Heart right ventricle (tissue), 16 donors: ENCODE results near the gene KRT33B. TPM values are rescaled to one million over a fixed set of nuclear protein-coding genes. Genes with fewer than 3 reads are reported as not detected.

Experiments
- ATAC-seq, 8 donors: fragments of 200-7000 bp; cut with Tn5 transposase; one replicate each; pipeline ENCODE4 v1.9.1; 2020; ENCODE audit warnings: mild to moderate bottlenecking in 8 of 8, moderate library complexity in 8 of 8, moderate number of reproducible peaks in 1 of 8
- DNase-seq, 2 donors: peaks; one replicate each; pipeline ENCODE4 v3.0.0-alpha.2; 2020
- H3K27ac ChIP-seq, 10 donors: fragments of 200-600 bp; sonication (generic) in 2 of 10; one replicate each; pipeline versions ENCODE4 v1.5.0 to v1.8.0; 2020 to 2022; ENCODE audit warnings: mild to moderate bottlenecking in 3 of 10
- H3K27me3 ChIP-seq, 7 donors: fragments of 200-600 bp; one replicate each; pipeline ENCODE4 v1.8.0; 2021 to 2022; ENCODE audit warnings: mild to moderate bottlenecking in 2 of 7
- H3K36me3 ChIP-seq, 9 donors: fragments of 200-600 bp; sonication (generic) in 1 of 9; one replicate each; pipeline versions ENCODE4 v1.5.0 to v1.8.0; 2020 to 2022; ENCODE audit warnings: mild to moderate bottlenecking in 2 of 9
- H3K4me1 ChIP-seq, 9 donors: fragments of 200-600 bp; sonication (generic) in 1 of 9; one replicate each; pipeline versions ENCODE4 v1.5.0 to v1.8.0; 2020 to 2022; ENCODE audit warnings: mild to moderate bottlenecking in 4 of 9
- H3K4me3 ChIP-seq, 10 donors: fragments of 200-600 bp; sonication (generic) in 2 of 10; one replicate each; pipeline versions ENCODE4 v1.5.0 to v1.8.0; 2020 to 2022; ENCODE audit warnings: mild to moderate bottlenecking in 7 of 10, moderate library complexity in 2 of 10
- H3K9me3 ChIP-seq, 11 donors: fragments of 200-600 bp in 10 of 11; sonication (generic) in 2 of 11; one replicate each; pipeline versions ENCODE4 v1.5.0 to v1.8.0; 2013 to 2022; ENCODE audit warnings: mild to moderate bottlenecking in 2 of 11, control low read depth in 1 of 11, moderate library complexity in 1 of 11
- WGBS, 2 donors: extraction: QIAGEN DNeasy Blood & Tissue Kit; methylation state at CpG; one replicate each; pipeline ENCODE4 v1.1.7; 2013; ENCODE audit warnings: inconsistent platforms in 1 of 2; 5-methylcytosine and 5-hydroxymethylcytosine counted together
- intact Hi-C, 10 donors: fragments of 100-400 bp; cut with DNase I; formaldehyde crosslinking; loops; one replicate each; pipeline versions ENCODE4 v1.11.1 to v1.14.2; 2022
- polyA plus RNA-seq, 2 donors: library from polyadenylated mRNA; stranded (reverse); fragments of 200-250 nt; gene quantifications; one replicate each; pipeline ENCODE4 v1.2.3, GENCODE V29; 2013
- total RNA-seq, 10 donors: library from RNA; stranded (reverse); fragmentation: NEBNext Ultra II Directional in 3 of 10; extraction: Animal tissue kit (Norgen Biotek cat#: 25700) in 3 of 10; gene quantifications; one replicate each; pipeline versions ENCODE4 v1.2.1 to v1.2.4, GENCODE V29; 2021 to 2023
- TF ChIP-seq, protein P1 (sequence below), 9 donors: fragments of 200-600 bp; sonication (generic) in 2 of 9; IDR thresholded peaks; one replicate each; pipeline versions ENCODE4 v1.5.0 to v1.8.0; 2021 to 2022; ENCODE audit warnings: antibody characterized with exemption in 9 of 9, mild to moderate bottlenecking in 5 of 9, moderate library complexity in 1 of 9
- donor health status: Arrhythmogenic right ventricular cardiomyopathy.
- donor health status: ischemic (EF 13 %, LVEDD 7.1; RV severe dilation, severe dysfunction).
- donor health status: healthy with polysubstance abuse.
- donor health status: DM: no; HTN: yes; CAD: no.
- donor health status: DM: no; HTN: no; CAD: no.
- donor health status: ischemic (EF 25% LVEDD 6.9; RV normal size, moderate dysfunction).
- donor health status: ischemic (EF 25% LVEDD 5.7; RV mildly dilated, moderate dysfunction).
- donor health status: healthy.
- donor health status: DM: yes; HTN: yes; CAD: no.
- donor health status: Ischemic cardiomyopathy.
- donor health status: ischemic (EF 35%, LVEDD 5.7; RV mildly dilated, moderate dysfunction).
- donor health status: nonischemic (EF 11% LVEDD 7.7; RV severe dilation, severe dysfunction).
- donor health status: DM: yes; HTN: yes; CAD: no.
- donor health status: PGD.
- donor health status: ischemic (EF 29% LVEDD 5.4; RV normal size, mild dysfunction).
- donor health status: nonischemic (EF 23%, LVEDD 6.1; RV moderate dilation, normal function).

Gene KRT33B
- total and polyA plus RNA-seq, 12 donors, result not detected

DNA sequence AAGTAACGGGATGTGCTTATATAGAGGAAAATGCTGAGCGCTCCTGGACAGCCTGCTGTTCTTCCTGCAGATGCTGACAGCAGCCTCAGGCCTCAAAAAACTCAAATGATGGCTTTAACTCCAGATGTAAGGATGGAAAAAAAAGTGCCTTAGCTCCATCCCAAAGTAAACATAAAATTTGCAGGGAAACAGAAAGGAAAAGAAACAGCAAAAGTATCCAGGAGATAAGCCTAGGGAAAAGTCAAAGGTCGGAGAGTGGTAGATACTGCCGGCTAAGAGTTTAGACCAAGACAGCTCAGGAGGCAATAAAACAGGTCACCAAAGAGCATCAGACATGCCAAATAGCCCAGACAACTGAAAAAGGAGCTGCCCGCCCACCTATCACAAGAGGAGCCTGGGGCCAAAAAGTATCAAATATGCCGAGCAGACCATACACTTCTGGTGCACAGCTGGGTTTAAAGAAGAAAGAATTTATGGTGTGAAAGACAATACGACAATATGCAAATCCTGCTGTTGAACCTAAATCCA is 20.9 kb upstream of the KRT33B start:
- Histone ChIP-seq H3K9me3 (peaks cover 0 to 24% (median 14%) of the 10 kb centered on the region in 11 donors), H3K36me3 (no peaks in the 10 kb centered on the region), H3K27ac (no peak overlapping the region), H3K4me1 (peaks cover 0 to 16% (median 12%) of the 10 kb centered on the region in 9 donors), H3K27me3 (peaks cover 0 to 17% (median 0%) of the 10 kb centered on the region in 7 donors), H3K4me3 (no peak overlapping the region)
- WGBS, 2 donors, result 61 to 62% methylated on average over 7 of the region's 7 CpGs
- TF ChIP-seq, protein P1, sequence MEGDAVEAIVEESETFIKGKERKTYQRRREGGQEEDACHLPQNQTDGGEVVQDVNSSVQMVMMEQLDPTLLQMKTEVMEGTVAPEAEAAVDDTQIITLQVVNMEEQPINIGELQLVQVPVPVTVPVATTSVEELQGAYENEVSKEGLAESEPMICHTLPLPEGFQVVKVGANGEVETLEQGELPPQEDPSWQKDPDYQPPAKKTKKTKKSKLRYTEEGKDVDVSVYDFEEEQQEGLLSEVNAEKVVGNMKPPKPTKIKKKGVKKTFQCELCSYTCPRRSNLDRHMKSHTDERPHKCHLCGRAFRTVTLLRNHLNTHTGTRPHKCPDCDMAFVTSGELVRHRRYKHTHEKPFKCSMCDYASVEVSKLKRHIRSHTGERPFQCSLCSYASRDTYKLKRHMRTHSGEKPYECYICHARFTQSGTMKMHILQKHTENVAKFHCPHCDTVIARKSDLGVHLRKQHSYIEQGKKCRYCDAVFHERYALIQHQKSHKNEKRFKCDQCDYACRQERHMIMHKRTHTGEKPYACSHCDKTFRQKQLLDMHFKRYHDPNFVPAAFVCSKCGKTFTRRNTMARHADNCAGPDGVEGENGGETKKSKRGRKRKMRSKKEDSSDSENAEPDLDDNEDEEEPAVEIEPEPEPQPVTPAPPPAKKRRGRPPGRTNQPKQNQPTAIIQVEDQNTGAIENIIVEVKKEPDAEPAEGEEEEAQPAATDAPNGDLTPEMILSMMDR (IDR thresholded peaks at IDR 0.05), result no peak
- intact Hi-C loops, result loop anchor here in 1 of 10 donors (10.0 kb wide), 1 partner anchor 64 kb away; no protein-coding TSS in a partner anchor
- DNase-seq, result no peak
- no peak for ATAC-seq

DNA sequence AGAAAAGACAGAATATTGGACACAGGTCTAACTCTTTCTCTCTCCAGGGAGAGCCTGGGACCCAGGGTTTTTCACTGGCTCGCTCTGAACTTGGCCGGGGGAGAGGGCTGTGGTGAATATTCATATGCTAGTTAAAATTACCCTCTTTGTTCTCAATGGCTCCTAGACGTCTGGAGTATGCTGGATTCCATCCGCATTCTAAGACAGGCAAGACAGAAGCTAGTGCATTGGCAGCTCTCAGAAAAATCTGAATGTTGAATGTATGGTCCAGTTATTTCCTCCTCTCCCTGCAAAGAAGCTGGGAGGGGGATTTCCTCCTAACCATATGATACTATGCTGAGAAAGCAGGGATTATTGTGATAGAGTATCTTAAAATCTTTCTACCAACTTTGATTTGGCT is 18.1 kb upstream of the KRT33B start:
- H3K27me3 ChIP-seq, result peaks cover 0 to 19% (median 0%) of the 10 kb centered on the region in 7 donors

DNA sequence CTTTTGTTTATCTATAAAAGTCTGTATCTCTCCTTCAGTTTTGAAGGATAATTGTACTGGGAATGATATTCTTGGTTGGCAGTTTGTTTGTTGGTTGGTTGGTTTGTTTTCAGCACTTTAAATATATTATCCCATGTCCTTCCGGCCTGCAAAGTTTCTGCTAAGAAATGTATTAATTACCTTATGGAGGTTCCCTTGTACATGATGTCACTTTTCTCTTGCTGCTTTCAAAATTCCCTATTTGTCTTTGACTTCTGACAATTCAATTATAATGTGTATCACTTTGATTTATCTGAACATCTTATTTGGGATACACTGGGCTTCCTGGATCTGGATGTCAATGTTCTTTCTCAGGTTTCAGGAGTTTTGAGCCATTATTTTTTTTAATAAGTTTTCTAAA is 16.6 kb upstream of the KRT33B start:
- DNase-seq (no peak), ATAC-seq (no peak)
- Histone ChIP-seq H3K4me1 (no peaks in the 10 kb centered on the region), H3K9me3 (peaks cover 0 to 26% (median 14%) of the 10 kb centered on the region in 11 donors), H3K27me3 (peaks cover 0 to 11% (median 7%) of the 10 kb centered on the region in 7 donors), H3K27ac (no peak overlapping the region), H3K36me3 (no peaks in the 10 kb centered on the region), H3K4me3 (no peak overlapping the region)
- 95 to 100% methylated on average over 1 of the region's 1 CpG for WGBS, 2 donors
- intact Hi-C loops, result no loop called here
- TF ChIP-seq, protein P1 (IDR thresholded peaks at IDR 0.05), result no peak

More for the DNA sequence above, 18.1 kb upstream of the KRT33B start:
- Histone ChIP-seq H3K27ac (no peak overlapping the region), H3K4me3 (no peak overlapping the region), H3K9me3 (peaks cover 0 to 26% (median 14%) of the 10 kb centered on the region in 11 donors), H3K36me3 (no peaks in the 10 kb centered on the region), H3K4me1 (peaks cover 0 to 4% (median 0%) of the 10 kb centered on the region in 9 donors)
- no peak for ATAC-seq
- DNase-seq, result no peak
- 69 to 74% methylated on average over 4 of the region's 4 CpGs for WGBS, 2 donors
- TF ChIP-seq, protein P1 (IDR thresholded peaks at IDR 0.05), result no peak
- intact Hi-C loops, result no loop called here

DNA sequence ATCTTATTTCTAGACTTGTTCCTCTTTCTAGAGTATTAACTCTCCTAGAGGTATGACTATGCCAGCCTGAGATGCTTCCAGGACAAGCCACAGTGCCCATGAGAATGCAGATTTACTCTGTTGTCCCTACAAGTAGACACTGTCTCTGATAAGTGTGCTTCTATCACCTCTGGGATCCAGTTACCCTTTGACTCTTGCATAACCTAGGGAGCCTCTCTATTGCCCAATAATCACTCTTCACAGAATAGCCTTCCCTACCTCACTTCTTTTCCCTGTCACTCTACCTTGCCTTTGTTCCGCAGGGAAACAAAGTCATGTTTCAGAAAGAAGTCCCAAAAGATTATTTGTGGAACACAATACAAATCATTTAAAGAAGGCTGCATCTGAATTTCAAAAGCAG is 14.1 kb upstream of the KRT33B start:
- WGBS, 2 donors, result 88 to 99% methylated on average over 1 of the region's 1 CpG
- intact Hi-C loops, result no loop called here
- peaks cover 0 to 18% (median 9%) of the 10 kb centered on the region in 7 donors for H3K27me3 ChIP-seq

More for the DNA sequence above, 14.1 kb upstream of the KRT33B start:
- DNase-seq (no peak), ATAC-seq (no peak)
- H3K36me3 ChIP-seq, result no peaks in the 10 kb centered on the region
- H3K9me3 ChIP-seq, result peaks cover 0 to 26% (median 14%) of the 10 kb centered on the region in 11 donors
- no peaks in the 10 kb centered on the region for H3K4me1 ChIP-seq
- TF ChIP-seq, protein P1 (IDR thresholded peaks at IDR 0.05), result no peak
- H3K4me3 ChIP-seq, result no peak overlapping the region
- no peak overlapping the region for H3K27ac ChIP-seq
